ENCODE results near the gene SRPK1. TPM values are rescaled to one million over a fixed set of nuclear protein-coding genes. Genes with fewer than 3 reads are reported as not detected.

SRPK1 gene
- total and polyA plus RNA-seq, 2 of the 13 experiments (the other 11 are each of a cell fraction or from before 2014, with no cell fraction given) = 56.4 to 142 TPM

GRCh38 chr6:35804996-35805736 lies 115.7 kb downstream of the SRPK1 start, which contains the start of gene LHFPL5 (continued):
- TF ChIP-seq, protein P1, sequence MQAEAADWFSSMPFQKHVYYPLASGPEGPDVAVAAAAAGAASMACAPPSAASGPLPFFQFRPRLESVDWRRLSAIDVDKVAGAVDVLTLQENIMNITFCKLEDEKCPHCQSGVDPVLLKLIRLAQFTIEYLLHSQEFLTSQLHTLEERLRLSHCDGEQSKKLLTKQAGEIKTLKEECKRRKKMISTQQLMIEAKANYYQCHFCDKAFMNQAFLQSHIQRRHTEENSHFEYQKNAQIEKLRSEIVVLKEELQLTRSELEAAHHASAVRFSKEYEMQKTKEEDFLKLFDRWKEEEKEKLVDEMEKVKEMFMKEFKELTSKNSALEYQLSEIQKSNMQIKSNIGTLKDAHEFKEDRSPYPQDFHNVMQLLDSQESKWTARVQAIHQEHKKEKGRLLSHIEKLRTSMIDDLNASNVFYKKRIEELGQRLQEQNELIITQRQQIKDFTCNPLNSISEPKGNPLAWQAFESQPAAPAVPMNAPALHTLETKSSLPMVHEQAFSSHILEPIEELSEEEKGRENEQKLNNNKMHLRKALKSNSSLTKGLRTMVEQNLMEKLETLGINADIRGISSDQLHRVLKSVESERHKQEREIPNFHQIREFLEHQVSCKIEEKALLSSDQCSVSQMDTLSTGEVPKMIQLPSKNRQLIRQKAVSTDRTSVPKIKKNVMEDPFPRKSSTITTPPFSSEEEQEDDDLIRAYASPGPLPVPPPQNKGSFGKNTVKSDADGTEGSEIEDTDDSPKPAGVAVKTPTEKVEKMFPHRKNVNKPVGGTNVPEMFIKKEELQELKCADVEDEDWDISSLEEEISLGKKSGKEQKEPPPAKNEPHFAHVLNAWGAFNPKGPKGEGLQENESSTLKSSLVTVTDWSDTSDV (CRISPR knock-in tag; IDR thresholded peaks at IDR 0.05) = peak; percentile 97
- TF ChIP-seq KIAA2018 (CRISPR knock-in tag; IDR thresholded peaks at IDR 0.05; ENCODE audit: borderline replicate concordance) (peak; percentile 56; the same call in 1 of the 2 replicates), NFRKB (IDR thresholded peaks at IDR 0.05) (no peak), SMAD9 (CRISPR knock-in tag; IDR thresholded peaks at IDR 0.05) (peak; percentile 98; the same call in 1 of the 2 replicates), SNAPC4 (CRISPR knock-in tag; IDR thresholded peaks at IDR 0.05) (peak; percentile 64; the same call in 1 of the 2 replicates), NFIB (CRISPR knock-in tag; IDR thresholded peaks at IDR 0.05; ENCODE audit: borderline replicate concordance) (no peak), TBX2 (CRISPR knock-in tag; IDR thresholded peaks at IDR 0.05; ENCODE audit: borderline replicate concordance) (peak; percentile 96), ZBTB20 (CRISPR knock-in tag; IDR thresholded peaks at IDR 0.05; ENCODE audit: borderline replicate concordance, low read depth) (peak; percentile 76; the same call in 1 of the 2 replicates), KMT2A (CRISPR knock-in tag; IDR thresholded peaks at IDR 0.05) (peak; percentile 78; the same call in 1 of the 2 replicates)

All from HepG2 (cell line).